Smooth muscle cell of the brain vasculature (primary cell): ENCODE measurements around the gene PHF14.
"Not testable (repeated sequence)": the region's sequence is repeated elsewhere in the genome, so short reads cannot be mapped to it uniquely, and the experiment has no call there.

Experiments
- DNase-seq: peaks from one replicate; pipeline ENCODE4 v3.0.0-alpha.2; 2012; ENCODE audit warnings: low read depth, low spot score

Gene PHF14

GRCh38 chr7:10981317-10981716 is 7.6 kb downstream of the PHF14 start:
- DNase-seq: no peak

- DNase-seq: not testable (repeated sequence)
These were observed 17.1 kb downstream of the PHF14 start for GRCh38 chr7:10990748-10991147.

GRCh38 chr7:10995482-10996166 is 22.0 kb downstream of the PHF14 start:
- not testable (repeated sequence) for DNase-seq

GRCh38 chr7:10998996-10999757 is 25.5 kb downstream of the PHF14 start:
- no peak for DNase-seq

GRCh38 chr7:11005202-11005601 is 31.5 kb downstream of the PHF14 start:
- DNase-seq: no peak

- DNase-seq: no peak
These were observed 32.6 kb downstream of the PHF14 start for GRCh38 chr7:11006291-11006690.

- no peak for DNase-seq
These were observed 36.0 kb downstream of the PHF14 start for GRCh38 chr7:11009631-11010030.

- no peak for DNase-seq
These were observed 47.8 kb downstream of the PHF14 start for GRCh38 chr7:11021468-11021867.

GRCh38 chr7:11026452-11027359 is 53.0 kb downstream of the PHF14 start:
- DNase-seq: no peak

- no peak for DNase-seq
These were observed 62.0 kb downstream of the PHF14 start for GRCh38 chr7:11035661-11036060.

- no peak for DNase-seq
These were observed 66.3 kb downstream of the PHF14 start for GRCh38 chr7:11039974-11040373.

GRCh38 chr7:11054033-11054432 is 80.4 kb downstream of the PHF14 start:
- no peak for DNase-seq

- DNase-seq: no peak
These were observed 87.2 kb downstream of the PHF14 start for GRCh38 chr7:11060893-11061292.

- DNase-seq: no peak
These were observed 88.4 kb downstream of the PHF14 start for GRCh38 chr7:11062110-11062509.

- DNase-seq: no peak
These were observed 95.9 kb downstream of the PHF14 start for GRCh38 chr7:11069591-11069990.

- DNase-seq: no peak
These were observed 104.1 kb downstream of the PHF14 start for GRCh38 chr7:11077816-11078215.

GRCh38 chr7:11078247-11078834 is 104.7 kb downstream of the PHF14 start:
- no peak for DNase-seq

GRCh38 chr7:11079907-11080306 is 106.2 kb downstream of the PHF14 start:
- DNase-seq: no peak

- no peak for DNase-seq
These were observed 108.4 kb downstream of the PHF14 start for GRCh38 chr7:11082121-11082520.

- DNase-seq: no peak
These were observed 109.0 kb downstream of the PHF14 start for GRCh38 chr7:11082552-11083213.

GRCh38 chr7:11083214-11083568 is 109.5 kb downstream of the PHF14 start:
- no peak for DNase-seq
